IPS-NIHi7 (cell line): ENCODE results near the gene RALGPS1.

Experiments used
- DNase-seq: peaks from one replicate; pipeline ENCODE4 v3.0.0; 2012; ENCODE audit warnings: mixed read lengths; ENCODE audit errors: extremely low spot score

Gene RALGPS1

GRCh38 chr9:127172066-127172707, 257.6 kb downstream of the RALGPS1 start:
- DNase-seq, result no peak

DNA sequence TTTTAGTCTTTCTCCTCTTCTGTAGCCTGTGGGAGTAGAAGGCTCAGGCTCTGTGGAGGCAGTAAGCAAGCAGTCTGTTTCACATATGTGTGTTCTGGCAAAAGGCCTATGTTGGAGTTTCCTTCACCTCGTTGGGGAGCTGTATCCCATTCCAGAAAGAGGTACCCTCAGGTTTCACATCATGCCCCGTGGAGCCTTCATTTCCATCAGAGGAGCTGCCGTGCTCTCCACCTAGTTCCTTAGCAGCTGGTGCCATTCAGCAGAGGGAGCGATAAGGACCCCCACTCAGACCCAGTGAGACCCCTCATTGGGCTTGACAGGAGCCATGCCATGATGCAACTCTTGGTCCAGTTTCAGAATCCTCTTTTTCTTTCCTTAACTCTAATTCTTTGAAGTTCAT, 258.5 kb downstream of the RALGPS1 start:
- no peak for DNase-seq

- no peak for DNase-seq
Observed at GRCh38 chr9:127174386-127175318, 260.1 kb downstream of the RALGPS1 start.

- no peak for DNase-seq
Observed at GRCh38 chr9:127175319-127175715, 260.7 kb downstream of the RALGPS1 start.

- no peak for DNase-seq
Observed at GRCh38 chr9:127175764-127176163, 261.2 kb downstream of the RALGPS1 start.

DNA sequence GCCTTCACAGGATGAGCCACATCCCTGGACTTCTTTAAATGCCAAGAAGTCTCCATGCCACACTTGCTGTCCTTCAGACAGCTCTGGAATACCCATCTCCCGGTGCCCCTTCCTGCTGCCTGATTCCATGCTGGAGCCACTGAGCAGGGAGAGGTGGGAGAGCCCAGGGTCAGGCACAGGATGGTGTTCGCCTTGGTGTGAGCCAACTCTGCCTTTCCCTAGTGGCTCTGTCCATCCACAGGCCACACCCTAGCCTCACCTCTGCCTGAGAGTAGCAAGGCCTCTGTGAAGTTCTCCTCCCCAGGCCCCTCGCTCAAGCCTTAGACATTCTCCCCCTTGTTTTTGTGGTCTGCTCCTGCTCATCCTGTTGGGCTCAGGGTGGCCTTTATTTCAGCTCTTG, 262.0 kb downstream of the RALGPS1 start:
- DNase-seq, result no peak

DNA sequence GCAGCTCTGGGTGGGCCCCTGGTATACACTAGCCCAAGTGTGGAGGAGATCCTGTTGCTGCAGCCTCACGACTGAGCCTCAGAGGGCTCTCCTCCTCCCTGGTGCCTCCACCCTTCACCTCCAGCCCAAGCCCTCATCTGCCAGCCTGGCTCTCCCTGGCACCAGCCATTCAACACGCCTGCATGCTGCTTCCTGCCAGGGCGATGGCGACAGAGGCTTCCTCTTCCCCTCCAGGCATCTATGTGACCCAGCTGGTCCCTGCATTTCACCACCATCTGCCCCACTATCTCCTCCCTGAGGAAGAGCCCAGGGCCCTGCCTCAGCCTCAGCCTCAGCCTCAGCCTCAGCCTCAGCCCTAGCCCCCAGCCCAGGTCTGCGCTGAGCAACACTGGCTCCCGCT, 262.6 kb downstream of the RALGPS1 start:
- no peak for DNase-seq

DNA sequence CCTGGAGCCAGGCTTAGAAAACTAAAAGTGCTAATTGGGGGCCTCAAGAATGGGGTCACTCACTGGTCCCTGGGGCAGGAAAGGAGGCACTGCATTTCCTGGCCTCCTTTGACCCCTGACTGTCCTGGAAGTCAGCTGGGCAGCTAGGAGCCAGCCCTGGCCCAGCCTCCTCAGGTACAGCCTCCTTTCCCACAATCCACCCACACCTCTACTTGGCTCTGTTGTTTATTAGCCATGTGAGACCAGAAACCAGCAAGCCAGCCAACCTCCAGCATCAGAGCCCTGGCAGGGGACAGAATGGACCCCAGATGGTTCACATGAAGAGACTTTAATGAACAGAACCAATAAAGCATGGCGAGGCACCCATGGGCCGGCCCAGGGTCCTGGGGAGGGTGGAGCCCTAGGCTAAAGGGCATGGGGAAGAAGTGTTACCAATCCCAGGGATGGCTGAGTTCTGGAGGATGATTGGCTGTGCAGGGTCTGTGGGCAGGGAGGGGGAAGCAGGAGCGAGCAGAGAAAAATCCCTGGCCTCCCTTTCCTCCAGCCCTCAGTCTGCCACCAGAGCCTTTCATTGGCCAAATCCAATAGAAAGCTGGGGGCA, 263.2 kb downstream of the RALGPS1 start:
- no peak for DNase-seq

GRCh38 chr9:127178686-127179632, 264.4 kb downstream of the RALGPS1 start:
- no peak for DNase-seq

- no peak for DNase-seq
Observed at GRCh38 chr9:127179633-127180441, 265.3 kb downstream of the RALGPS1 start.

DNA sequence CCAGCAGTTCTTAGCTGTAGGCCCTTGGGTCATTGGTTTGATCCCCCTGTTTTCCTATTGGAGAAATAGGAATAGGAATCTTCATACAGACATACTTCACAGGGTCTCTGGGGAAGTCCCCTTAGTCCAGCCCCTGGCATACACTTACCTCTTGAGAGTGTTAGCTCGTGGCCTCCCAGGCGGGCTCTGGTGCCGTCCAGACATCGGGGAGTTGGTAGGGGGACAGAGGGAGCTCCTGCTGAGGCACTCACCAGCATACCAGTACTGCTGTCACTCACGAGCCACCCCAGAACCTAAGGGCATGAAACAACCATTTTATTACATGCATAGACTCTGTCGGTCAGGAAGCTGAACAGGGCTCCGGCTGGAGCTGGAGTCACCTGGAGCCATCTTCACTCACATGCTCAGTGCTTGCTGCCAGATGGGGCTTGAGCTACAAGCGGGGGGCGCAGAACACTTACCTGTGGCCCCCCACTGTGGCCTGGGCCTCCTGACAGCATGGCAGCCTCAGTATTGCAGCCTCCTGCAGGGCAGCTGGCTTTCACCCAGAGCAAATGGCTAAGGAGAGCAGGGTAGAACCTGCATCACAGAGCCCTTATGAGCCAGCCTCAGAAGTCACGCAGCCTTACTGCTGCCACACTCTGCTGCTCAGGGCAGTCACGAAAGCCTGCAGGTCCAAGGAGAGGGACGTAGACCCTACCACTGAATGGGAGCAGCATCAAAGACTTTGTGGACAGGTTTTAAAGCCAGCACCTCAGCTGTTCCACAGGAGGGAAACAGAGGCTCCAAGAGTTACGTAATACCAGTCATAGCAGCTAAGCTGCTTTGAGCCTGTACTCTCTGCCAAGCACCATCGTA, 266.1 kb downstream of the RALGPS1 start:
- DNase-seq, result no peak

GRCh38 chr9:127181315-127181580, 266.7 kb downstream of the RALGPS1 start:
- DNase-seq, result no peak

DNA sequence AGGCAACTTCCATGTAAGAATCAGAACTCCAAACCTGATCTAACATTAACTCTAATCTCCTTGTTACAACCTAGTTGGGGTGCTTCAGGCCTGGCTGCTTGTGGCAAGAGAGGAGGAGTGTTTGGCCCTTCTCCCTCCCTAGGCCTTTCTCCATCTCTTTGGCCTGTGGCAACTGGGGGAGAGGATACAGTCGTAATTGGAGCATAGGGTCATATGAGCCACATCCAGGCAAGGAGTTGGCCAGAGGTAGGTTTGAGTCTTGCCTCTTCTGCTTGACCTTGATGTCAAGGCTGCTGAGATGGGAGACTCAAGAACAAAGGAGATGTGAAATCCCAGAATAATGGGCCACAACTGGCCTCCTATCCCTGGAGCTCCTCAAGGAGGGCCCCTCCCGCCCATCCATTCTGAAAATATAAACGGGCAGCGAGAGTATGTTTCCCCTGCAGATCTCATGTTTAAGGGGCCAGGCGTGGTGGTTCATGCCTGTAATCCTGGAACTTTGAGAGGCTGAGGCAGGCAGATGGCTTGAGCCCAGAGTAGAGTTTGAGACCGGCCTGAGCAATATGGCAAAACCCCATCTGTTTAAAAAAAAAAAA, 267.1 kb downstream of the RALGPS1 start:
- DNase-seq, result no peak

GRCh38 chr9:127182901-127183746, 268.5 kb downstream of the RALGPS1 start:
- DNase-seq, result no peak

DNA sequence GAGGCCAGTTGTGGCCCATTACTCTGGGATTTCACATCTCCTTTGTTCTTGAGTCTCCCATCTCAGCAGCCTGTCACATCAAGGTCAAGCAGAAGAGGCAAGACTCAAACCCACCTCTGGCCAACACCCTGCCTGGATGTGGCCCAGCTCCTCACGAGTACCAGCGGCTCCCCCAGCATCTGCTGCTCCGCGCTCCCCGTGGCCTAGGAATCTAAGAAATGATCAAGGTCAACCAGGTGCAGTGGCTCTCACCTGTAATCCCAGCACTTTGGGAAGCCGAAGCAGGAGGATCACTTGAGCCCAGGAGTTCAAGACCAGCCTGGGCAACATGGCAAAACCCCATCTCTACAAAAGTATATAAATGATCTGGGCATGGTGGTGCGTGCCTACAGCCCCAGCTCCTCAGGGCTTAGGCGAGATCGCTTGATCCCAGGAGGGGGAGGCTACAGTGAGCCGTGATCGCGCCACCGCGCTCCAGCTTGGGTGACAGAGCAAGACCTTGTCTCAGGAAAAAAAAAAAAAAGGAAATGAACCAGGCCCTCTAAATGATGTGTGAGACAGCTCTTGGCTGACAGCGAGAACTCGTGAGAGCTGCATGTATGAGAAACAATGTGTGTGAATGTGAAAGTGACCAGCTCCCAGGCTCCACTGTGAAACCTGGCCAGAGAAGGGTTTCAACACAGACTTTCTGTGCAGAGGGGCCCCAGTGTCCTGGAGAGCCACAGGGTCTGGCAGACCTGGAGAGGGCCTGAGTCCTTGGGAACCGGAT, 269.4 kb downstream of the RALGPS1 start:
- no peak for DNase-seq

DNA sequence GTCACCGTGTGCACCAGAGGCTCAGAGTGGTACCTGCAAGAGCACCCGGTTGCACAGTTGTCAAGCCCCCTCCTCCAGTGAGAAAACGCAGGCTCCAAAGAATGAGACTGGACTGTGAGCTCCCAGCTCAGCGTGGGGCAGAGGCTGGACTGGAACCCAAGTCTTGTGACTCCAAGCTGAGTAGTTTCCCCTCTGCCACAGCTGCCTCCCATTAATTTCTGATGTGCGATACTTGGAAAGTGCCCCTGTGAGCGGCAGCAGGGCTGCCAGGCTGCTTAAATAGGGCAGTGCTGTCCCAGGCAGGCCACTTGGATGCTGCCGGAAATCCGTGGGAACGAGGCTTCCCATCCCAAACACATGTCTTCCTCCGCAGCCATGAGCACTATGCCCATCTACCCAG, 270.1 kb downstream of the RALGPS1 start:
- no peak for DNase-seq

- DNase-seq, result no peak
Observed at GRCh38 chr9:127185181-127185580, 270.6 kb downstream of the RALGPS1 start.
